Anterior cingulate cortex (tissue), 58 donors: ENCODE measurements around the gene HRH1.
"Not testable (repeated sequence)": the region's sequence is repeated elsewhere in the genome, so short reads cannot be mapped to it uniquely, and the experiment has no call there.

ENCODE experiments used
- DNase-seq, 58 donors: peaks; one replicate each; lab custom pipeline; 2025; lab: John Stamatoyannopoulos, UW

The HRH1 gene

GRCh38 chr3:11201251-11202019 lies 47.1 kb downstream of the HRH1 start:
- DNase-seq: peak in 1 of 58 donors; percentile 38

DNA sequence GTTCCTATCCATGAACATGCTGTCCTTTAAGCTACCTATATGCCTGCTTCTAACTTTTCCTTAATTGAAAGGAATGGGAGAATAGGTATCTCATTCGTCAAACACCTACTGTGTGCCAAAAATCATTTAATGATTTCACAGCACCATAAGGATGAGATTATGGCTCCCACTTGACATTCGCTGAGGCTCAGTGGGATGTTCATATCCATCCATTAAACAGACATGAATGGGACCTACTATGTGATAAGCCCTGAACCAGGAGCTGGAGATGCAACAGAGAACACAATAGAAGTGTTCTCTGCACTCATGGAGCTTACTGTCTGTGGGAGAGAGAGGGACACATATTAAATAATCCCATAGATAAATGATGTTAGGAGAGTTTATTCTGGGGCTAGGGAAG lies 49.7 kb downstream of the HRH1 start:
- no peak for DNase-seq

DNA sequence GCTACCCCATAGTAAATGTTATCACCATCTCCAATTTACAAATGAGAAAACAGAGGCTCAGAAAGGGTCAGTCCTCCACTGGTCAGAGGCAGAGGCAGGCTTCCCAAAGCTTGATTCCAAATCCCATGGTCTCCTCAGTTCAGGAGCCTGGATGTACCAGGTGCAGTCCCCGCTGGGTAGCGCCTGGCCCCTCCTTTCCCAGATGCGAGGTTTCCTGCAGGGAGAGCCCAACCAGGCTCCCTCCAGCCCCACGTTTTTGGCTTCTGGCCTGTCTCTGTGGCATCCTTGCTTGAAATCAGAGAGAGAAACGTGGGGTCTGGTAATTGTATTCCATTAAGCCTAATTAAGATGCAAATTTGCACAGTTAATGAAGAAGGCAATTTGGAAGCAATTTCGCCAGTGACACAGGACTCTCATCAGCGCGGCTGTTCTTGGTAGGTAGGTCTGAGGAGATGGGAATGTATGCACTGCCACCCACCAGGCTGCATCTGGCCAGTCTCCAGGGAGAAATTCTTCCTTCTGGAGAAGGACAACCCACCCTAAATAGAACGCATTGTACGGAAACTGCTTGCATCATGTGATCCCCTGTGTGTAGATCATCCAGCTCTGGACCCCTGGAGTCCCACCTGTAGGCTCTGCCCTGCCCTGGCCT lies 50.5 kb downstream of the HRH1 start:
- peak in 8 of 58 donors; percentile 10 to 64 (median 38) for DNase-seq

GRCh38 chr3:11205881-11206280 lies 51.6 kb downstream of the HRH1 start:
- DNase-seq: not testable (repeated sequence)

DNA sequence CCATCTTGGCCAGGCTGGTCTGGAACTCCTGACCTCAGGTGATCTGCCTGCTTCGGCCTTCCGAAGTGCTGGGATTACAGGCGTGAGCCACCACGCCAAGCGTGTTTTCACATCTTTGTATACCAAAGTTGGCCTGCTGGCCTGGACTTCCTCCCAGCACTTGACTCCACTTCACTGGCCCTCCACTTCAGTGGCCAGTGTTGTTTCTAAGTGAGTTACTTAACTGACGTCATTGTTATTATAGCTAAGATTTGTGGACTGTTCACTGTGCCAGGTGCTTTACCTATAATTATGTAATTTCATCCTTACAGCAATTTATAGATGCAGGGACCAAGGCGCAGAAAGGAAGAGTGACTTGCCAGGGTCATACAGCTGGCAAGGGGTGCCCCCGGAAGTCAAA lies 52.0 kb downstream of the HRH1 start:
- no peak for DNase-seq

DNA sequence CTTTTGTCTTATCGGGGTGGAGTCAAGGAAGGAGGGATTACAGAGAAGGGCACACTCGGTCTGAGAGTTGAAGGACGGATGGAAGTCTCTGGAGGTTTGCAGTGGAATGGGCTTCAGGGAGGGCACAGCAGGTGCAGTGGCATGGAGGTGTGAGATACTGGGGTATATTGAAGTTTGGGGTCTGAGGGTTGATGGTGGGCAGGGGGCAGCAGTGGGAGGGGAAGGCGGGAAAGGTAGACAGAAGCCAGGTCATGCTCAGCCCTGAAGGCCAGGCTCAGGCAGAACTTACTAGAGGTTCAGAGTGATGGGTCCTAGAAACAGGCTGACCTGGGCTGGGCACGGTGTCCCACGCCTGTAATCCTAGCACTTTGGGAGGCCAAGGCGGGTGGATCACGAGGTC lies 52.7 kb downstream of the HRH1 start:
- DNase-seq: no peak

- DNase-seq: no peak
These were observed 57.4 kb downstream of the HRH1 start for GRCh38 chr3:11211531-11212298.

DNA sequence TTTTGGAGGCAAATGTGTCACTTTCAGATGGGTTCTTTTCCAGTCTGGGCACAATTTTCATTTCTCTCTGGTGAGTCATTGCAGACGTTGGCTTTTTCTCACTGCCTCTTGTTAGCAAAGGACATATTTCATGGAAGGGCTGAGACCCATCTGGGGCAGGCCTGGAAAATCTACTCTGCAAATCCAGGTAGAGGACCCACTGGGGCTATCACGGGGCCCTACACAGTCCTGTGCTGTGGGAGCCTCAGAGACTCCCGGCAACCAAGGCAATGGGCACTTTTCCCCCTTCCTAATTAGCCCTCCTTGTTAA lies 58.0 kb downstream of the HRH1 start:
- DNase-seq: peak in 1 of 58 donors; percentile 15

DNA sequence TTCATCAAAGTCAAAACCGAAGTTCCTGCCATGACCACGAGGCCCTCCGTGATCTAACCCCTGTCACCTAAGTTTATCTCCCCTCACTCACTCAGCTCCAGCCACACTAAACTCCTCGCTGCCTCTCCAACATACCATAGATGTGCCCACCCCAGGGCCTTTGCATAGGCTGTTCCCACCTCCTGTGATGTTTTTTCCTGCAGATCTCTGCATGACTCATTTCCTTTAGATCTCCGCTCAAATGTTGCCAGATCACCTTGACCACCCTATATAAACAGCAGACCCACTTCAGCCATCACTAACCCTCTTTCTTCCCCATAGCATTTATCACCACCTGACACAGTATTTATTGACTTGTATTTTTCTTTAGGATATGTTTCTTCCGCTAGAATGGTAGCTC lies 58.5 kb downstream of the HRH1 start:
- DNase-seq: no peak

GRCh38 chr3:11213810-11214450 lies 59.6 kb downstream of the HRH1 start:
- DNase-seq: no peak

DNA sequence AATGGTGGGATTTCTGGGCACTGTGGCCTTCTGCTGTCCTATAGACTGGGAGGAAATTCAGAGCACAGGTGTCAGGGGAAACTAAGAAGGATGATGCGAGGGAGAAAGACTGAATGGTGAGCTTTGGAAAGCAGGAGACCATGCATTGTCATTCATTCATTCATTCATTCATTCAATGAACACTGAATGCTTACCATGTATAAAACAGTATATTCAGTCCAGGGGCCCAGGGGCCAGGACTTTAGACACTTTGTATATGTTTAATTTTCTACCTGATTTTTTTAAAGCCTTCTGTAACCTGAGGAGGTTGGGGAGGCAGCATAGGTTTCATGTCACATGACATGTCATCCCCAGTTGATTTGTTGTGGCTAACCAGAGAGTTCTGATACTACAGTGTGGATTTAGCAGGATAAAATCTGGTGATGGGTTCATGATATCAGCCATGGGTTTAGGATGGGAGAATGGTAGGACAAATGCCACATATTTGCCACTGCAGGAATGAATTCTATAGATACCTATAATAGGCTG lies 60.2 kb downstream of the HRH1 start:
- DNase-seq: no peak

GRCh38 chr3:11217370-11217769 lies 63.1 kb downstream of the HRH1 start:
- DNase-seq: not testable (repeated sequence)

DNA sequence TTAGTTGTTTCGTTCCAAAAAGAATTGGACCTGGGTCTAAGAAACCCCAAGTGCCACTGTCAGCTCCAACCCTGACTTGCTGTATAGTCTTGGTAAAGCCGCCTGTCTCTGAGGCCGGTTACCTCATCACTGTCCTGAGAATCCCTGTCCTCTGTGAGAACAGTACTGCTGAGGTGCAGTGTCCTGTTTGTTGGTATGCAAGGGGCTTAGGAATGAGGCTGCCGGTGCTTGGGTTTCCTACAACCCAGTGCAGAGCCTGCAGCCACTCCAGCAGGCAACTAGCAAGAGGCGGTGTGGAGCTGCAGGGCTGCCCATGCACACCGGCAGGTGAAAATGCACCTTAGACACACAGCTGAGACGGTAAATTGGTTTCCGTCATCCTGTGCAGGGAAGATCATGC lies 65.9 kb downstream of the HRH1 start:
- no peak for DNase-seq

- DNase-seq: no peak
These were observed 67.6 kb downstream of the HRH1 start for GRCh38 chr3:11221818-11222415.

DNA sequence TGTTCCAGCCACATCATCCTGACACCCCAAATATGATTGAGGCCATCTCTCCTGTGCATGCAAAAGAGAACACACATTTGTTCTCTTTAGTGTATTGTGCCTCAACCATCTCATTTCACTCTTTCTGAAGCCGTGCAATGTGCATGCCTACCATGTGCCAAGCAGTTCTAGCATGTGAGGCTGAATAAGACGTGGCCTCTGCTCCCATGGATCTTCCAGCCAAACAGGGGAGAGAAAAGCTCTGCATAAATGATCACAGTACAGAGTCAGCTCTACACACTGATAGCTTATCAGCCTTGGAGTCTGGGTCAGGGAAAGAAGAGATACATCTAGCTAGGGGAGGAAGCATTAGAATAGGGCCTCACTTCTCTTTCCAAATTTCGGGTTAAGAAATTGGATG lies 69.7 kb downstream of the HRH1 start:
- DNase-seq: no peak

- DNase-seq: no peak
These were observed 70.6 kb downstream of the HRH1 start for GRCh38 chr3:11224870-11225229.

GRCh38 chr3:11226042-11226370 lies 71.7 kb downstream of the HRH1 start:
- DNase-seq: no peak

DNA sequence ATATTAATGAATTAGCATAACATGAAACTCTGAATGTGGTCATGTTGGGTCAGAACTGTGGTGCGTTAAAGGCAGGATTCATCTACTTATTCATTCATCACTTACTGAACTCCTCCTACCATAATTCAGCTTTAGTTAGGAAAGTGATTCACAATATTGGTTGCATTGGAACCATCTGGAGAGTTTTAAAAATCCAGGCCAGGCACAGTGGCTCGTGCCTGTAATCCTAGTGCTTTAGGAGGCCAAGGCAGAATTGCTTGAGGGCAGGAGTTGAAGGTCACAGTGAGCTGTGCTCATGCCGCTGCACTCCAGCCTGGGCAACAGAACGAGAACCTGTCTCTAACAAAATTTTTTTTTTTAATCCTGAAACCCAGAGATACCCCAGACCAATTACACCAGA lies 73.7 kb downstream of the HRH1 start:
- DNase-seq: no peak

GRCh38 chr3:11230125-11230524 lies 75.8 kb downstream of the HRH1 start:
- no peak for DNase-seq

- DNase-seq: no peak
These were observed 76.5 kb downstream of the HRH1 start for GRCh38 chr3:11230832-11231231.

- no peak for DNase-seq
These were observed 81.1 kb downstream of the HRH1 start for GRCh38 chr3:11235385-11235784.
